Activated CD8-positive, alpha-beta memory T cell treated with anti-CD3 and anti-CD28 coated beads, Interleukin-2, amount 50 U/mL, for 4 hours (primary cell): ENCODE results near the gene ARHGAP12.

ENCODE experiments used
- DNase-seq: peaks from one replicate; pipeline ENCODE4 v3.0.0-alpha.2; 2020

The ARHGAP12 gene

DNA sequence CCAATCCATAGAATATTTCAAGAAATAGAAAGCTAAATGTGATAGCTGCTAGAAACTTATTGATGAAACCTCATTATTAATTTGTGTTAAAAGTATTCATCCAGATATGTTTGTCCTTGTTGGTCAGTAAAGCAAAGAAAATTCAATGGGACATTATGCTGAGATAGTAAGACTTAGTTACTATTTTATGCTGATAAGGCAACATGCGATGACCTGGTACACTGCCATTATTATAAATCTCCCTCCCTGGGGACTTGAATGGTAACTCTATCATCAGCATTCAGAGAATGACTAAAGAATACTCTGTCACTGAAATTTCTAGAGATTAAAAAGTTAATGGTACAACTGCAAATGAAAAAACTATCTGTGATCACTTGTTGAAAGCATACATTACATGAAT is 54.9 kb downstream of the ARHGAP12 start:
- no peak for DNase-seq

DNA sequence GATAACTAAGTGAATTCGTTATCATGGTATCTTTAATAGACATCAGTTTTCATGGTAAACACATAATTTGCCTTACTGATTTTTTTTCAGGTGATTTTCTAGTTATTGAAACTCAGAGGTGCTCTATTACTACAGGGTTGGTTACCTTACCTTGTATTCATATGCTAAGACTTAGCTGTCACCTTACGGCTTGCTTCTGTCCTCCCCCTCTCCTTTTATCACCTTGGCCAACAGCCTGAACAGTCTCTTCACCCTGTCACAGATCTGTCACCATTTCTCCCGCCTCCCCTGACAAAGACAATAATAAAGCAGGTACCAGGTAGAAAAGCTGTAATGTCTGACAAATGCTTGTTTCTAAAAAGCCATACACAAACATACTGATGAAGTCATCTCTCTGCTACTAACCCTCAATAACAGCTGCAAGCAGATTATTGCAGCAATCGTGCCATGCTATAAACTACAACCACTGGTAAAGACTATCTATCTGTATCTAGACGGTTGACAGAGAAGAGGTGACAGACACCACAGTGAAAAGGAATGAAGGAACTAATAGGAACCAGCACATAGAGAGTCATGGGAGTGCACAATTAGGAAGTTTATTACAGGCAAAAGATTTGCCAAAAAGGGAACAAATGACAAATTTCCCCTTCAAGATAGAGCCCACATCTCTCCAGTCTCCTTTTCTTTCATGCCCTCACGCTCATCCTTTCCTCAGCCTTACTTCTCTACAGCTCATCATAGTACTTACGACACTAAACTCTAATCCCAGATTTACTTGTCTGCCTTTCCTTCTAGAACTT is 57.2 kb downstream of the ARHGAP12 start:
- no peak for DNase-seq

- no peak for DNase-seq
These were observed 61.0 kb downstream of the ARHGAP12 start for GRCh38 chr10:31867646-31868045.

GRCh38 chr10:31866118-31866670 is 62.4 kb downstream of the ARHGAP12 start:
- DNase-seq = no peak

- DNase-seq = no peak
These were observed 63.7 kb downstream of the ARHGAP12 start for GRCh38 chr10:31864834-31865518.

DNA sequence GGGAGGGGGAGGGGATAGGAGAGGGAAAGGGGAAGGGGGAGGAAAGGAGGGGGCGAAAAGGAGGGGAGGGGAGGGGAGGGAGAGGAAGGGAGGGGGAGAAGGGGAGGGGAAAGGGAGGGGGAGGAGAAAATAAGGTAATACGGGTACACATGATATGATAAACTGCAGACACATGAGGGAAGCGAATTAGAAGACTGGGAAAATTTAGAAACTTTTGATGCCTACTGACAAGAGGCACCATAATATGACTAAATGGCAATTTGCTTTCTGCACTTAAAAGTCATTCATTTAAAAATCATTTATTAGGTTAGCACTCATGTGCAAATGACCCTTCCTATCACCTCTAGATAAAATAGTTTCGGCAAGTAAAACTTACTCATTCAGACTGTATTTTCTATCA is 73.6 kb downstream of the ARHGAP12 start:
- DNase-seq = no peak

GRCh38 chr10:31853629-31854028 is 75.0 kb downstream of the ARHGAP12 start:
- no peak for DNase-seq

DNA sequence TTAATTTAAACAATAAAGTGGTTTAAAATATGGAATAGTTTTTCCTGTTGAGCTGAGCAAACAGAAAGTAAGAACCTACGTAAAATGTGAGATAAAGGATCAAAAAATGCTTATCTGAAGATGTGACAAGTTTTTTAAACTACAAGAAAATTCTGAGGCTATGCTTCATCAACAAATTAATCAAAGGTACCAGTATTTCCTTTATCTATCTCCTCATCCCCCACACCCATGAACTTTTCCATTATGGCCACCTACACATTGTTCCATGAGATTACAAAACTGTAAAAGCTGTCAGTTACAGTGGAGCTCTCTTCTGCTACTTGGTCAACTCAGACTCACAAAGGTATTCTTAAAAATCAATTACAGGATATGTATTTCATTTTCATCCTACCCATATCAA is 77.4 kb downstream of the ARHGAP12 start:
- DNase-seq = no peak

- no peak for DNase-seq
These were observed 81.1 kb downstream of the ARHGAP12 start for GRCh38 chr10:31847515-31847914.

DNA sequence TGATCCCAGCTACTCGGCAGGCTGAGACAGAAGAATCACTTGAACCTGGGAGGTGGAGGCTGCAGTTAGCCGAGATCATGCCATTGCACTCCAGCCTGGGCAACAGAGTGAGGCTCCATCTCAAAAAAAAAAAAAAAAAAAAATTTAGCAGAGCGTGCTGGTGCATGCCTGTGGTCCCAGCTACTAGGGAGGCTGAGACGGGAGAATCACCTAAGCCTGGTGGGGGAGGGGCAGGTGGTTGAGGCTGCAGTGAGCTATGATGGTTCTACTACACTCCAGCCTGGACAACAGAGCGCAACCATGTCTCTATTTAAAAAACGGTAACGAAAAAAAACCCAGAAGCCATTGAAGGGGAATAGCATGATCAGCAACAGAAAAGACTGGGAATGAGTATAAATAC is 89.9 kb downstream of the ARHGAP12 start:
- DNase-seq = no peak

GRCh38 chr10:31838065-31838464 is 90.6 kb downstream of the ARHGAP12 start:
- DNase-seq = no peak

DNA sequence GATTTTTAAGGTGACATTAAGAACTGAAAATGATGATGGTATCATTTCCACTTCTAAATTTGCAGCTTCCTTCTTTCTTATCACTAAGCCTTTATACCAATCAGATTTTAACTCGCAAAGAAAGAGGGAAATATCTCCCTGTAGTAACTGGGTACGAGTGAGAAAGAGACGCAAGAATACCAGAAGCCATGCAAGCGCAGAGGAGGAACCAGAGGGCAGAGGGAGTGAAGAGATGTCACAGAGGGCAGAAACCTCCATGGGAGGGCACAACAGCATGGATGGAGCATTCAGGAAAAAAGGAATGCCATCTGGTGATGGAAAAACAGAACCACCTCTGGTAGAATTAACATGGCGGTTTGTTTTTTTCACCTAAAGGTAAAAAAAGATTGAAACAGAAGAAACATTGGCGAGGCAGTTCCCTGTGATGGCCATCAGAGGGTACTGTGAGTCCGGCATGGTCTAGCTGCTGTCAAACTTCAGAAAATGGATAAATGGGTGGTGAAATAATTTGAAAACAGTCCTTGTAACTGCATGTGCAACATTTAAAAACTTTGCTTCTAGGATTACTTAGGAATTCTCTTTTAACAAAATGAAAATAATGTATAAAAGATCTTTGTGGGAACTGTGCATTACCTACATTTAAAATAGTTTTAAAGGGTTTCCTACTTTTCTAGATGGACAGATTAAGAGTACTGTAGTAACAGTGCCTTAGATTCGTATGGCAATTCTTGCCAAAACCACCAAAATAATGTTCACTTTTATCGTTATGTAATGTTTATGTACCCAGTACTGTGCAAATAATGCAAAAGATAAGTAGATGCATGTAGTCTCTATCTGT is 91.8 kb downstream of the ARHGAP12 start:
- DNase-seq = no peak

DNA sequence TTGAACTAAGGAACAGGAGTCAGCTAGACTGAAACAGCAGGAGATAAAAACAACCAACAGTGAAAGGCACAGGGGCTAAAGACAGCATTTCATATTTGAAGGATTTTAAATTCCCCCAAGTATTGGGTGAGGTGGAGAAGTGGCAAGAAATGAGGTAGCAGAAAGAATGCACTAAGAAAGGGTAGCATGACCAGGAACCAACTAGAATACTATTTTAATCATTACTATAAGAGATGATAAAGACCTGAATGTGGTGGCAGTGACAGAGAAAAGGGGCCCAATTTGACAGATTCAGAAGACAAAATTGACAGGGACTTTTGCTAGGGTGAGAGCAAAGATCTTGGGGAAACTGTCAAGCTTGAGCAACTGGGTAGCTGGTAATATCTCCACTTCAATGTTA is 94.9 kb downstream of the ARHGAP12 start:
- DNase-seq = no peak

- no peak for DNase-seq
These were observed 96.4 kb downstream of the ARHGAP12 start for GRCh38 chr10:31832261-31832660.

- DNase-seq = no peak
These were observed 97.7 kb downstream of the ARHGAP12 start for GRCh38 chr10:31830887-31831286.

GRCh38 chr10:31829776-31830175 is 98.9 kb downstream of the ARHGAP12 start:
- no peak for DNase-seq

DNA sequence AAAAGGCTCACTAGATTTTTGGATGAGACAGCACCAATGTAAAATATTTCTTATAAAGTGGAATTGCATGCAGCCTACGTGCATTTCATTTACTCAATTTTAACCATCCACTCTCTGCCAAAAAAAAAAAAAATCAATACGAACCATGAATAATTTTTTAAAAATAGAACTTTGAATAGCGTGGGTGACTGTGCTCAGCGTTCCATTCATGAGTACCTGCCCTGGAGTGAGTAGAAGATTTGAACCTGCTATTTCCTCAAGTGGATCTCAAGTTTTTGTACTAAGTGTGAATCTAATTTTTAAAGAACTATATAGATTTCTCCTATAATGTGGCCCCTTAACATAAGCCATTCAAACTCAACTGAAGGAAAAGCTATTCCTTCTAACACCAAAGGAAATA is 105.3 kb downstream of the ARHGAP12 start:
- no peak for DNase-seq

GRCh38 chr10:31822616-31823318 is 105.9 kb downstream of the ARHGAP12 start:
- no peak for DNase-seq

- no peak for DNase-seq
These were observed 106.5 kb downstream of the ARHGAP12 start for GRCh38 chr10:31822150-31822549.

DNA sequence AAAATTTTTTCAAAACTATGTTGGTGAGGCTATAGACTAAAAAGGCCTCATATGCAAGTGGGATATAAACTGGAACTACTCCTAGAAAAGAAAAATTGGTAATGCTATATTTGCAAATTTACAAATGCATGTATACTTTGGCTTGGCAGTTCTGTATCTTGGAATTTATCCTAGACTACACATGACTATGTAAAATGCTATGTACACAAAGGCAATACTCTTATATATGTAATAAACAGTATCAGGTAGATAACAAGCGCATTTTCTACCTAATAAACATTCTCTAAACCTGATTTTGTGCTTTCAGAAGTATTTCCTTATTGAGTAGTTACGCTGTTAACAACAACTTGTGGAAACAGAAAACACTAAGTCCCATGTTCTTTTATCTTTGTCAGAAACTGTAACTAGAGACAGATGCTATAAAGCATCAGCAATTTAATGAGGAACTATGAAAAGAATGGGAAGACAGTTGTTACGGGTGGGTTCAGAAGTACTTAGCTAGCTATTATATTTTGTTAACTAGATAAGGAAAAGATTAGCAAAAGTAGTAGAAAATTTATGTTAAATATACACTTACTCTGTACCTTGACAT is 107.8 kb downstream of the ARHGAP12 start:
- no peak for DNase-seq

GRCh38 chr10:31820096-31820495 is 108.5 kb downstream of the ARHGAP12 start:
- DNase-seq = no peak

- DNase-seq = no peak
These were observed 109.2 kb downstream of the ARHGAP12 start for GRCh38 chr10:31819391-31819820.
